HepG2 (cell line): Measurements from ENCODE around the gene ARHGEF16.

Experiments
- CTCF ChIP-seq: sonication (generic); formaldehyde crosslinking; IDR thresholded peaks from 2 replicates; pipeline ENCODE4 v1.5.0; 2020; ENCODE audit warnings: mild to moderate bottlenecking, missing genetic modification reagents, moderate library complexity
- HES4 ChIP-seq: sonication (generic); formaldehyde crosslinking; IDR thresholded peaks from 2 replicates; pipeline ENCODE4 v1.9.0; 2021; ENCODE audit warnings: mild to moderate bottlenecking, missing genetic modification reagents, borderline replicate concordance
- MAX ChIP-seq: IDR thresholded peaks from 2 replicates; pipeline ENCODE4 v1.6.1; 2012; ENCODE audit warnings: inconsistent platforms
- ZNF326 ChIP-seq: sonication (generic); formaldehyde crosslinking; IDR thresholded peaks from 2 replicates; pipeline ENCODE4 v1.4.0; 2020; ENCODE audit warnings: missing genetic modification reagents, borderline replicate concordance
- ZNF720 ChIP-seq: sonication (generic); formaldehyde crosslinking; IDR thresholded peaks from 2 replicates; pipeline ENCODE4 v1.4.0; 2020; ENCODE audit warnings: missing genetic modification reagents
- TF ChIP-seq, protein P1 (sequence below), 2 experiments: sonication (generic) in 1 of 2; formaldehyde crosslinking in 1 of 2; IDR thresholded peaks; 2 replicates each; pipeline versions ENCODE4 v1.4.0 to v1.6.1; 2018 to 2020; ENCODE audit warnings: missing genetic modification reagents in 2 of 2, borderline replicate concordance in 1 of 2, low read depth in 1 of 2, mild to moderate bottlenecking in 1 of 2, missing biosample characterization in 1 of 2

GRCh38 chr1:3522564-3523265 lies 68.2 kb downstream of the ARHGEF16 start:
- TF ChIP-seq CTCF (CRISPR knock-in tag) = no peak
- no peak for TF ChIP-seq MAX
- TF ChIP-seq, protein P1, sequence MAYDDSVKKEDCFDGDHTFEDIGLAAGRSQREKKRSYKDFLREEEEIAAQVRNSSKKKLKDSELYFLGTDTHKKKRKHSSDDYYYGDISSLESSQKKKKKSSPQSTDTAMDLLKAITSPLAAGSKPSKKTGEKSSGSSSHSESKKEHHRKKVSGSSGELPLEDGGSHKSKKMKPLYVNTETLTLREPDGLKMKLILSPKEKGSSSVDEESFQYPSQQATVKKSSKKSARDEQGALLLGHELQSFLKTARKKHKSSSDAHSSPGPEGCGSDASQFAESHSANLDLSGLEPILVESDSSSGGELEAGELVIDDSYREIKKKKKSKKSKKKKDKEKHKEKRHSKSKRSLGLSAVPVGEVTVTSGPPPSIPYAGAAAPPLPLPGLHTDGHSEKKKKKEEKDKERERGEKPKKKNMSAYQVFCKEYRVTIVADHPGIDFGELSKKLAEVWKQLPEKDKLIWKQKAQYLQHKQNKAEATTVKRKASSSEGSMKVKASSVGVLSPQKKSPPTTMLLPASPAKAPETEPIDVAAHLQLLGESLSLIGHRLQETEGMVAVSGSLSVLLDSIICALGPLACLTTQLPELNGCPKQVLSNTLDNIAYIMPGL (CRISPR knock-in tag; IDR thresholded peaks at IDR 0.05; ENCODE audit: borderline replicate concordance in 1 of 2, low read depth in 1 of 2) = no peak
- TF ChIP-seq ZNF720 (CRISPR knock-in tag) = no peak
- no peak for TF ChIP-seq ZNF326 (CRISPR knock-in tag)
- TF ChIP-seq HES4 (CRISPR knock-in tag) = no peak
